Ishikawa (cell line): ENCODE measurements around the gene UBN2.

ENCODE experiments used
- CEBPB ChIP-seq: IDR thresholded peaks from 2 replicates; pipeline ENCODE4 v1.6.1; 2012
- CREB1 ChIP-seq: IDR thresholded peaks from 2 replicates; pipeline ENCODE4 v1.6.1; 2012; ENCODE audit warnings: low read depth
- EGR1 ChIP-seq: IDR thresholded peaks from 2 replicates; pipeline ENCODE4 v1.6.1; 2012
- EP300 ChIP-seq: IDR thresholded peaks from 2 replicates; pipeline ENCODE4 v1.6.1; 2012; ENCODE audit warnings: borderline replicate concordance
- FOXM1 ChIP-seq: IDR thresholded peaks from 2 replicates; pipeline ENCODE4 v1.6.1; 2012; ENCODE audit warnings: low read depth, borderline replicate concordance
- NFIC ChIP-seq: IDR thresholded peaks from 2 replicates; pipeline ENCODE4 v1.6.1; 2012
- RAD21 ChIP-seq: IDR thresholded peaks from 2 replicates; pipeline ENCODE4 v1.6.1; 2012; ENCODE audit warnings: low read depth
- REST ChIP-seq: IDR thresholded peaks from 2 replicates; pipeline ENCODE4 v1.6.1; 2012; ENCODE audit warnings: low read depth, mild to moderate bottlenecking
- TAF1 ChIP-seq: IDR thresholded peaks from 2 replicates; pipeline ENCODE4 v1.6.1; 2012; ENCODE audit warnings: low read depth, mild to moderate bottlenecking
- TCF12 ChIP-seq: IDR thresholded peaks from 2 replicates; pipeline ENCODE4 v1.6.1; 2012; ENCODE audit warnings: low read depth
- TEAD4 ChIP-seq: IDR thresholded peaks from 2 replicates; pipeline ENCODE4 v1.6.1; 2012
- YY1 ChIP-seq: IDR thresholded peaks from 2 replicates; pipeline ENCODE4 v1.6.1; 2012; ENCODE audit warnings: low read depth
- ZBTB7A ChIP-seq: IDR thresholded peaks from 2 replicates; pipeline ENCODE4 v1.6.1; 2012; ENCODE audit warnings: low read depth
- TF ChIP-seq, protein P1 (sequence below): IDR thresholded peaks from 2 replicates; pipeline ENCODE4 v1.6.1; 2012
- TF ChIP-seq, protein P2 (sequence below): IDR thresholded peaks from 2 replicates; pipeline ENCODE4 v1.6.1; 2012

UBN2 gene

DNA sequence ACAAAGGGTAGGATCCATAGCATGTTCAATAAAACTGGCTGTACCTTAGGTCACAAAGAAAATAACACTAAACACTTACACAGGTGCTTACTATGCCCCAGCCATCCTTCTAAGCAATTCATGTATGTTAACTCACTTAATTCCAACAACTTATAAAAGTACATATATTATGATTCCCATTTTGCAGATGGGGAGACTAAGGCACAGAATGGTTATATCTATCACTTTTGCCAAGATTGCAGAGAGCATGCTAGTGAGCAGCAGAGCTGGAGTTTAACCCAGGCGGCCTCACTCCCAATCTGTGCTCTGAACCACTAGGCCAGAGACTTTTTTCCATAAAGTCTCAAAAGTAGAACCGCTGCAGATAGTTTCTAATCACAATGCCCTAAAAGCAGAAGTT, 18.9 kb upstream of the UBN2 start:
- no peak for TF ChIP-seq EGR1
- no peak for TF ChIP-seq CREB1
- TF ChIP-seq, protein P1, sequence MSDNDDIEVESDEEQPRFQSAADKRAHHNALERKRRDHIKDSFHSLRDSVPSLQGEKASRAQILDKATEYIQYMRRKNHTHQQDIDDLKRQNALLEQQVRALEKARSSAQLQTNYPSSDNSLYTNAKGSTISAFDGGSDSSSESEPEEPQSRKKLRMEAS = no peak
- no peak for TF ChIP-seq TAF1
- no peak for TF ChIP-seq YY1
- TF ChIP-seq TCF12 = no peak
- TF ChIP-seq, protein P2, sequence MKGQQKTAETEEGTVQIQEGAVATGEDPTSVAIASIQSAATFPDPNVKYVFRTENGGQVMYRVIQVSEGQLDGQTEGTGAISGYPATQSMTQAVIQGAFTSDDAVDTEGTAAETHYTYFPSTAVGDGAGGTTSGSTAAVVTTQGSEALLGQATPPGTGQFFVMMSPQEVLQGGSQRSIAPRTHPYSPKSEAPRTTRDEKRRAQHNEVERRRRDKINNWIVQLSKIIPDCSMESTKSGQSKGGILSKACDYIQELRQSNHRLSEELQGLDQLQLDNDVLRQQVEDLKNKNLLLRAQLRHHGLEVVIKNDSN = no peak

DNA sequence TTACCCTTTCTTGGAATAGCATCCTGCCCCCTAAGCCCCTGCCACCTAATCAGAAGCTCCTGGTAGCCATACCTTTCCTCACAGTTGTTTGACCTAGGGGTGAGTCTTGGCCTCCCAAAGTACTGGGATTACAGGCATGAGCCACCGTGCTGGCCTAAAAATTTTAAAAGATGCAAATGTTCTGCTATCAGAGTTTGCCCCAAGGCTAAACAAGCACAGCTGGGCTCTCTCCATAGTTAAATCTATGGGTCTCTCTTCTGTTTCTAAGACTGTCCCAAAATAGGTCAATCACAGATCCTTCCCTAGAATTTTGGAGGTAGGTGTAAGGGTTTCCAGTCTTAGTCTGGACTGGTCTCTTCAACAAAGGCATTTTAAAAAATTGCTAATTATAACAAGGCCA, 12.9 kb upstream of the UBN2 start:
- TF ChIP-seq TEAD4 (no peak), NFIC (no peak), ZBTB7A (no peak), RAD21 (no peak), EP300 (no peak), TAF1 (no peak), YY1 (no peak), EGR1 (no peak), REST (no peak)

- no peak for TF ChIP-seq NFIC
- TF ChIP-seq RAD21 = no peak
- no peak for TF ChIP-seq EGR1
- no peak for TF ChIP-seq CREB1
- TF ChIP-seq, protein P2 = no peak
- TF ChIP-seq FOXM1 = no peak
- TF ChIP-seq TAF1 = no peak
- no peak for TF ChIP-seq TCF12
- no peak for TF ChIP-seq YY1
- TF ChIP-seq TEAD4 = no peak
- TF ChIP-seq EP300 = no peak
- TF ChIP-seq ZBTB7A = no peak
- TF ChIP-seq, protein P1 = no peak
- TF ChIP-seq REST = no peak
- TF ChIP-seq CEBPB = no peak
Observed at GRCh38 chr7:139224219-139224618, 6.8 kb upstream of the UBN2 start.

DNA sequence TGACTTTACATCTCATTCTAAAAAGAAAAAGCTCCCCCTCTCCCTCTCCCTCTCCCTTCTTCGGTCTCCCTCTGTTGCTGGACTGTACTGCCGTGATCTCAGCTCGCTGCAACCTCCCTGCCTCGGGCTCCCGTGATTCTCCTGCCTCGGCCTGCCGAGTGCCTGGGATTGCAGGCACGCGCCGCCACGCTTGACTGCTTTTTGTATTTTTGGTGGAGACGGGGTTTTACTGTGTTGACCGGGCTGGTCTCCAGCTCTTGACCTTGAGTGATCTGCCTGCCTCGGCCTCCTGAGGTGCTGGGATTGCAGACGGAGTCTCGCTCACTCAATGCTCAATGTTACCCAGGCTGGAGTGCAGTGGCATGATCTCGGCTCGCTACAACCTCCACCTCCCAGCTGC, 6.2 kb upstream of the UBN2 start:
- TF ChIP-seq, protein P1 = peak; percentile 49; the same call in 1 of the 2 replicates

DNA sequence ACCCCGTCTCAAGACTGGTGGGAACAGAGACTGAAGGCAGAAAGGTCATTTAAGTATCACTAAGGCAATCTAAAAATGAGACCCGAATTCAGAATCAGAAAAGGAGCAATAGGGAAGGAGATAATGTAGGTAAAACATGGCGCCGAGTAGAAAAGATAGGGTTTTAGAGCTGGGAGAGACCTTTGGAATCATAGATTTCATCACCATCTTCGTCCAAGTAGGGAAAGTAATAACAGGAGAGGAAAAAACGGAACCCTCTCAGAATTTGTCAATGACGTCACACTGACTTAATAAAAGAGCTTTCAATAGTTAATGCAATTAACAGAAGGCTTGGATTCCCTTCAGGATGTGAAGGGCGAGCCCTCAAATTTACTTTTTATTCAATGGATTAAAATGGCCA, 1.0 kb upstream of the UBN2 start:
- TF ChIP-seq RAD21 (no peak), ZBTB7A (no peak), CEBPB (no peak), TAF1 (no peak), TEAD4 (no peak), FOXM1 (no peak), TCF12 (no peak), NFIC (no peak), EP300 (no peak), EGR1 (no peak)
- TF ChIP-seq, protein P1 = no peak
- TF ChIP-seq, protein P2 = no peak

- TF ChIP-seq TCF12 (0 out of 2 replicates have a peak, but pooled peaks have one; percentile 18), TAF1 (no peak)
Observed at GRCh38 chr7:139230484-139230773, 608 bp upstream of the UBN2 start.
